GM23338 (cell line): Measurements from ENCODE around the gene CMSS1. TPM values are rescaled to one million over a fixed set of nuclear protein-coding genes. Genes with fewer than 3 reads are reported as not detected.

Experiments used
- ATAC-seq: fragments of 200-7000 bp; cut with Tn5 transposase; 3 replicates; pipeline ENCODE4 v1.9.1; 2020
- DNase-seq: peaks from one replicate; pipeline ENCODE4 v3.0.0-alpha.2; 2015; ENCODE audit warnings: low spot score
- H2AFZ ChIP-seq: fragments of 200-600 bp; sonication (generic); 2 replicates; pipeline ENCODE4 v1.8.0; 2016; ENCODE audit warnings: antibody characterized with exemption, mild to moderate bottlenecking, moderate library complexity
- H3F3A ChIP-seq: fragments of 200-600 bp; sonication (generic); replicated peaks from 2 replicates; pipeline ENCODE4 v1.8.0; 2017; ENCODE audit warnings: antibody characterized with exemption, mixed run types, low read depth
- H3K27ac ChIP-seq: fragments of 200-600 bp; sonication (generic); 2 replicates; pipeline ENCODE4 v1.6.1; 2016; ENCODE audit warnings: low read depth
- H3K27me3 ChIP-seq: fragments of 200-600 bp; sonication (generic); 2 replicates; pipeline ENCODE4 v1.8.0; 2016; ENCODE audit warnings: mild to moderate bottlenecking, mixed run types, moderate library complexity; ENCODE audit not compliant: insufficient read depth
- H3K36me3 ChIP-seq: fragments of 200-600 bp; sonication (generic); 2 replicates; pipeline ENCODE4 v1.8.0; 2016; ENCODE audit warnings: mild to moderate bottlenecking; ENCODE audit not compliant: insufficient read depth
- H3K4me1 ChIP-seq: fragments of 200-600 bp; sonication (generic); 2 replicates; pipeline ENCODE4 v1.8.0; 2016; ENCODE audit warnings: mild to moderate bottlenecking, moderate library complexity; ENCODE audit not compliant: insufficient read depth
- H3K4me2 ChIP-seq: fragments of 200-600 bp; sonication (generic); 2 replicates; pipeline ENCODE4 v1.7.1; 2017; ENCODE audit warnings: mixed run types
- H3K4me3 ChIP-seq: fragments of 200-600 bp; sonication (generic); 2 replicates; pipeline ENCODE4 v1.6.1; 2016; ENCODE audit warnings: mixed run types
- H3K79me2 ChIP-seq: fragments of 200-600 bp; sonication (generic); replicated peaks from 2 replicates; pipeline ENCODE4 v1.8.0; 2017; ENCODE audit warnings: mild to moderate bottlenecking; ENCODE audit not compliant: insufficient read depth
- H3K9me2 ChIP-seq: fragments of 200-600 bp; sonication (generic); 2 replicates; pipeline ENCODE4 v1.8.0; 2017; ENCODE audit not compliant: insufficient read depth
- H4K20me1 ChIP-seq: fragments of 200-600 bp; sonication (generic); replicated peaks from 2 replicates; pipeline ENCODE4 v1.8.0; 2017; ENCODE audit warnings: mild to moderate bottlenecking; ENCODE audit not compliant: insufficient read depth
- H3K27ac Mint-ChIP-seq: 2 replicates; pipeline ENCODE4 v1.8.0; 2020; ENCODE audit warnings: inconsistent platforms, mild to moderate bottlenecking, moderate library complexity, mixed read lengths
- H3K27me3 Mint-ChIP-seq: 3 replicates; pipeline ENCODE4 v1.8.0; 2022; ENCODE audit warnings: low read depth, mild to moderate bottlenecking, moderate library complexity, mixed read lengths, inconsistent platforms; ENCODE audit not compliant: insufficient read depth, poor library complexity
- H3K36me3 Mint-ChIP-seq: 3 replicates; pipeline ENCODE4 v1.8.0; 2021; ENCODE audit warnings: low read depth, mild to moderate bottlenecking, inconsistent platforms, moderate library complexity, mixed read lengths
- H3K4me1 Mint-ChIP-seq: 3 replicates; pipeline ENCODE4 v1.8.0; 2020; ENCODE audit warnings: mild to moderate bottlenecking, inconsistent platforms, mixed read lengths
- H3K4me3 Mint-ChIP-seq: 3 replicates; pipeline ENCODE4 v1.8.0; 2021; ENCODE audit warnings: moderate library complexity, mild to moderate bottlenecking, inconsistent platforms, mixed read lengths
- H3K9me3 Mint-ChIP-seq: 3 replicates; pipeline ENCODE4 v1.8.0; 2020; ENCODE audit warnings: moderate library complexity, mild to moderate bottlenecking, inconsistent platforms, mixed read lengths
- CREB1 ChIP-seq: fragments of 250-450 bp; sonication (Bioruptor Pico); IDR thresholded peaks from 2 replicates; pipeline ENCODE4 v1.5.0; 2020; ENCODE audit warnings: low read depth, mild to moderate bottlenecking, moderate library complexity
- EZH2 ChIP-seq: fragments of 200-600 bp; sonication (generic); IDR thresholded peaks from one replicate; pipeline ENCODE4 v1.8.0; 2017; ENCODE audit warnings: antibody characterized with exemption, mild to moderate bottlenecking, low read depth; ENCODE audit not compliant: unreplicated experiment
- EZH2phosphoT487 ChIP-seq: fragments of 200-600 bp; sonication (generic); IDR thresholded peaks from one replicate; pipeline ENCODE4 v1.8.1; 2018; ENCODE audit warnings: antibody characterized with exemption; ENCODE audit not compliant: unreplicated experiment
- JUNB ChIP-seq: IDR thresholded peaks from one replicate; pipeline ENCODE4 v1.6.1; 2016; ENCODE audit warnings: antibody characterized with exemption; ENCODE audit not compliant: unreplicated experiment
- NANOG ChIP-seq: IDR thresholded peaks from 2 replicates; pipeline ENCODE4 v1.6.1; 2016; ENCODE audit warnings: antibody characterized with exemption, borderline replicate concordance
- POLR2AphosphoS5 ChIP-seq: IDR thresholded peaks from 2 replicates; pipeline ENCODE4 v1.6.1; 2016; ENCODE audit warnings: antibody characterized with exemption, low read depth
- STAT1 ChIP-seq: IDR thresholded peaks from one replicate; pipeline ENCODE4 v1.6.1; 2016; ENCODE audit warnings: antibody characterized with exemption; ENCODE audit not compliant: unreplicated experiment
- ZNF114 ChIP-seq: fragments of 250-450 bp; sonication (Bioruptor Pico); IDR thresholded peaks from 2 replicates; pipeline ENCODE4 v1.5.0; 2020; ENCODE audit warnings: mild to moderate bottlenecking, moderate library complexity
- polyA plus RNA-seq: library from polyadenylated mRNA; unstranded; fragments of >200 nt; fragmentation: Nextera tagmentation; extraction: Ambion mirVana; gene quantifications from 2 replicates; pipeline ENCODE4 v1.2.1, GENCODE V29; 2016
- total RNA-seq: library from RNA; depleted of rRNA; stranded (reverse); fragments of >200 nt; shearing (Covaris generic); gene quantifications from 2 replicates; pipeline ENCODE4 v1.2.3, GENCODE V29; 2014
- TF ChIP-seq, protein P1 (sequence below): IDR thresholded peaks from one replicate; pipeline ENCODE4 v1.6.1; 2018; ENCODE audit warnings: antibody characterized with exemption; ENCODE audit not compliant: unreplicated experiment
- TF ChIP-seq, protein P2 (sequence below), 2 experiments: fragments of 200-600 bp in 1 of 2; sonication (generic) in 1 of 2; conservative IDR thresholded peaks; 2 replicates each; pipeline versions ENCODE4 v1.5.1 to v1.6.1; 2016 to 2017; ENCODE audit warnings: antibody characterized with exemption in 2 of 2, low read depth in 2 of 2, mild to moderate bottlenecking in 2 of 2, moderate library complexity in 1 of 2
- TF ChIP-seq, protein P3 (sequence below): IDR thresholded peaks from 2 replicates; pipeline ENCODE4 v1.6.1; 2016; ENCODE audit warnings: antibody characterized with exemption

CMSS1 gene
- total and polyA plus RNA-seq, 2 experiments from 2014 or later, result 39.4 to 187 TPM

GRCh38 chr3:100213891-100214573, 396.4 kb downstream of the CMSS1 start (continued):
- TF ChIP-seq, protein P1, sequence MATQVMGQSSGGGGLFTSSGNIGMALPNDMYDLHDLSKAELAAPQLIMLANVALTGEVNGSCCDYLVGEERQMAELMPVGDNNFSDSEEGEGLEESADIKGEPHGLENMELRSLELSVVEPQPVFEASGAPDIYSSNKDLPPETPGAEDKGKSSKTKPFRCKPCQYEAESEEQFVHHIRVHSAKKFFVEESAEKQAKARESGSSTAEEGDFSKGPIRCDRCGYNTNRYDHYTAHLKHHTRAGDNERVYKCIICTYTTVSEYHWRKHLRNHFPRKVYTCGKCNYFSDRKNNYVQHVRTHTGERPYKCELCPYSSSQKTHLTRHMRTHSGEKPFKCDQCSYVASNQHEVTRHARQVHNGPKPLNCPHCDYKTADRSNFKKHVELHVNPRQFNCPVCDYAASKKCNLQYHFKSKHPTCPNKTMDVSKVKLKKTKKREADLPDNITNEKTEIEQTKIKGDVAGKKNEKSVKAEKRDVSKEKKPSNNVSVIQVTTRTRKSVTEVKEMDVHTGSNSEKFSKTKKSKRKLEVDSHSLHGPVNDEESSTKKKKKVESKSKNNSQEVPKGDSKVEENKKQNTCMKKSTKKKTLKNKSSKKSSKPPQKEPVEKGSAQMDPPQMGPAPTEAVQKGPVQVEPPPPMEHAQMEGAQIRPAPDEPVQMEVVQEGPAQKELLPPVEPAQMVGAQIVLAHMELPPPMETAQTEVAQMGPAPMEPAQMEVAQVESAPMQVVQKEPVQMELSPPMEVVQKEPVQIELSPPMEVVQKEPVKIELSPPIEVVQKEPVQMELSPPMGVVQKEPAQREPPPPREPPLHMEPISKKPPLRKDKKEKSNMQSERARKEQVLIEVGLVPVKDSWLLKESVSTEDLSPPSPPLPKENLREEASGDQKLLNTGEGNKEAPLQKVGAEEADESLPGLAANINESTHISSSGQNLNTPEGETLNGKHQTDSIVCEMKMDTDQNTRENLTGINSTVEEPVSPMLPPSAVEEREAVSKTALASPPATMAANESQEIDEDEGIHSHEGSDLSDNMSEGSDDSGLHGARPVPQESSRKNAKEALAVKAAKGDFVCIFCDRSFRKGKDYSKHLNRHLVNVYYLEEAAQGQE, result no peak
- TF ChIP-seq NANOG (no peak), POLR2AphosphoS5 (no peak), CREB1 (no peak), STAT1 (no peak), EZH2phosphoT487 (no peak), EZH2 (no peak), JUNB (no peak)

DNA sequence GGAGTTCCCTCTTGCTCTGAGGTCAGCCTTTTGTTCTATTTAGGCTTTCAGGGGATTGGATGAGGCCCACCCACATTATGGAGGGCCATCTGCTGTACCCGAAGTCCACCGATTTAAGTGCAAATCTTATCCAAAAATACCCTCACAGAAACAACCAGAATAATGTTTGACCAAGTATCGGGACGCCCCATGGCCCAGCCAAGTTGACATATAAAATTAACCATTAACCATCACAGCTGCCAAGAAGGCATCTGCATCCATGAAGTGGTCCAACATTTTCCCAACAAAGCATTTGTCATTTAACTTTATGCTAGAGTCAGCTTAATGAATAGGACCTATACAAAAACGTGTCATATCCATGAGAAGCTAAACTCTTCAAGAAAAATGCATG, 396.9 kb downstream of the CMSS1 start:
- DNase-seq, result no peak
- Histone ChIP-seq H3K9me2 (no peaks in the 10 kb centered on the region), H3K36me3 (no peaks in the 10 kb centered on the region; the same call in 1 of the 2 replicates), H3K27me3 (no peaks in the 10 kb centered on the region), H3K27ac (no peak overlapping the region), H3K4me1 (peaks cover 20% of the 10 kb centered on the region), H3K79me2 (no peaks in the 10 kb centered on the region), H3K4me2 (no peak overlapping the region), H3K4me3 (no peak overlapping the region), H4K20me1 (no peaks in the 10 kb centered on the region), H2AFZ (no peak overlapping the region), H3F3A (0 out of 2 replicates have a peak, but pooled peaks cover 4% of the 10 kb centered on the region)
- Mint-ChIP-seq H3K9me3 (peaks cover 10% of the 10 kb centered on the region), H3K27me3 (peaks cover 8% of the 10 kb centered on the region), H3K4me1 (peaks cover 27% of the 10 kb centered on the region), H3K27ac (no peak overlapping the region), H3K36me3 (peaks cover 7% of the 10 kb centered on the region; the same call in 2 of the 3 replicates), H3K4me3 (no peak overlapping the region)
- ATAC-seq, result no peak
- TF ChIP-seq, protein P2, sequence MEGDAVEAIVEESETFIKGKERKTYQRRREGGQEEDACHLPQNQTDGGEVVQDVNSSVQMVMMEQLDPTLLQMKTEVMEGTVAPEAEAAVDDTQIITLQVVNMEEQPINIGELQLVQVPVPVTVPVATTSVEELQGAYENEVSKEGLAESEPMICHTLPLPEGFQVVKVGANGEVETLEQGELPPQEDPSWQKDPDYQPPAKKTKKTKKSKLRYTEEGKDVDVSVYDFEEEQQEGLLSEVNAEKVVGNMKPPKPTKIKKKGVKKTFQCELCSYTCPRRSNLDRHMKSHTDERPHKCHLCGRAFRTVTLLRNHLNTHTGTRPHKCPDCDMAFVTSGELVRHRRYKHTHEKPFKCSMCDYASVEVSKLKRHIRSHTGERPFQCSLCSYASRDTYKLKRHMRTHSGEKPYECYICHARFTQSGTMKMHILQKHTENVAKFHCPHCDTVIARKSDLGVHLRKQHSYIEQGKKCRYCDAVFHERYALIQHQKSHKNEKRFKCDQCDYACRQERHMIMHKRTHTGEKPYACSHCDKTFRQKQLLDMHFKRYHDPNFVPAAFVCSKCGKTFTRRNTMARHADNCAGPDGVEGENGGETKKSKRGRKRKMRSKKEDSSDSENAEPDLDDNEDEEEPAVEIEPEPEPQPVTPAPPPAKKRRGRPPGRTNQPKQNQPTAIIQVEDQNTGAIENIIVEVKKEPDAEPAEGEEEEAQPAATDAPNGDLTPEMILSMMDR (conservative IDR thresholded peaks at IDR 0.05; ENCODE audit: low read depth in 2 of 2), result no peak
- TF ChIP-seq EZH2 (no peak), EZH2phosphoT487 (no peak), CREB1 (no peak), ZNF114 (CRISPR knock-in tag) (no peak), STAT1 (no peak), POLR2AphosphoS5 (no peak), JUNB (no peak)
- TF ChIP-seq, protein P3, sequence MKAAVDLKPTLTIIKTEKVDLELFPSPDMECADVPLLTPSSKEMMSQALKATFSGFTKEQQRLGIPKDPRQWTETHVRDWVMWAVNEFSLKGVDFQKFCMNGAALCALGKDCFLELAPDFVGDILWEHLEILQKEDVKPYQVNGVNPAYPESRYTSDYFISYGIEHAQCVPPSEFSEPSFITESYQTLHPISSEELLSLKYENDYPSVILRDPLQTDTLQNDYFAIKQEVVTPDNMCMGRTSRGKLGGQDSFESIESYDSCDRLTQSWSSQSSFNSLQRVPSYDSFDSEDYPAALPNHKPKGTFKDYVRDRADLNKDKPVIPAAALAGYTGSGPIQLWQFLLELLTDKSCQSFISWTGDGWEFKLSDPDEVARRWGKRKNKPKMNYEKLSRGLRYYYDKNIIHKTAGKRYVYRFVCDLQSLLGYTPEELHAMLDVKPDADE, result no peak
- TF ChIP-seq, protein P1, result no peak
